ENCODE data around the gene SRP14. TPM values are rescaled to one million over a fixed set of nuclear protein-coding genes. Genes with fewer than 3 reads are reported as not detected.

Gene SRP14
- total RNA-seq, 1 donor from 2014 or later: 144 TPM

DNA sequence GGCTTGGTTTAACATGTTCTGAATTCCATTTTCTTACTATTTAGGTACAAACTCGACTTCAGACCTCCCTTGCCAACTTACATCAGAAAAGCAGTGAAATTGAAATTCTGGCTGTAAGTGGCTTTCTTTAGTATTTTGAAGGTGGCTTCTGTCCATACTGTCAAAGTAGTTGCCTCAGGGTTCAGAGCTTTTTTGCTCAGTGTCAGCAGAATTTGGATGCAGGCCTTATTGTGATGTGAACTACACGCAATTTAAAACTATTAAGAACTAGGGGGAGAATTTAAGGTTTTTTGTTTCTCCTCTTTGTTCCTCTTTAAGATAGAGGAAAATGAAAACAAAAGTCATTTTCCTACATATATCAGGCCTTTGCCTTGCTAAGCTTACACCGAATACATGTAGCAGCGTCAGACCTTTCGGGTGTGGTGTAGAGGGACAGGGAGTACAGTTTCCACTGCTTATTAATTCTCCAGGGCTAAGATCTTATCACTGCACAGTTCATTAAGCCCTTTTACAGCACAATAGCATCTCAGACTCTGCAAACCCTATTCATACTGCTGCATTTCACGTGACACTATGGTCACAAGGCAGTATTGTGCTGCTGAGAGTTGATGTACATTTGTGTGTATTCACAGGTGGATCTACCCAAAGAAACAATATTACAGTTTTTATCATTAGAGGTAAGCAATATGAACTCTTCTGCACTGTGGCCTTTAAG, 6.7 kb downstream of the SRP14 start:
- Mint-ChIP-seq H3K36me3 (ENCODE audit: low read depth) (peaks cover 37% of the 10 kb centered on the region), H3K9me3 (ENCODE audit: low read depth) (no peaks in the 10 kb centered on the region), H3K4me1 (ENCODE audit: low read depth) (peaks cover 11% of the 10 kb centered on the region), H3K27ac (ENCODE audit: unreplicated experiment) (no peak overlapping the region), H3K4me3 (ENCODE audit: unreplicated experiment) (no peak overlapping the region), H3K27me3 (ENCODE audit: low read depth) (no peaks in the 10 kb centered on the region)
- TF ChIP-seq, protein P1, sequence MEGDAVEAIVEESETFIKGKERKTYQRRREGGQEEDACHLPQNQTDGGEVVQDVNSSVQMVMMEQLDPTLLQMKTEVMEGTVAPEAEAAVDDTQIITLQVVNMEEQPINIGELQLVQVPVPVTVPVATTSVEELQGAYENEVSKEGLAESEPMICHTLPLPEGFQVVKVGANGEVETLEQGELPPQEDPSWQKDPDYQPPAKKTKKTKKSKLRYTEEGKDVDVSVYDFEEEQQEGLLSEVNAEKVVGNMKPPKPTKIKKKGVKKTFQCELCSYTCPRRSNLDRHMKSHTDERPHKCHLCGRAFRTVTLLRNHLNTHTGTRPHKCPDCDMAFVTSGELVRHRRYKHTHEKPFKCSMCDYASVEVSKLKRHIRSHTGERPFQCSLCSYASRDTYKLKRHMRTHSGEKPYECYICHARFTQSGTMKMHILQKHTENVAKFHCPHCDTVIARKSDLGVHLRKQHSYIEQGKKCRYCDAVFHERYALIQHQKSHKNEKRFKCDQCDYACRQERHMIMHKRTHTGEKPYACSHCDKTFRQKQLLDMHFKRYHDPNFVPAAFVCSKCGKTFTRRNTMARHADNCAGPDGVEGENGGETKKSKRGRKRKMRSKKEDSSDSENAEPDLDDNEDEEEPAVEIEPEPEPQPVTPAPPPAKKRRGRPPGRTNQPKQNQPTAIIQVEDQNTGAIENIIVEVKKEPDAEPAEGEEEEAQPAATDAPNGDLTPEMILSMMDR (IDR thresholded peaks at IDR 0.05): no peak
- DNase-seq (ENCODE audit: low spot score): no peak

DNA sequence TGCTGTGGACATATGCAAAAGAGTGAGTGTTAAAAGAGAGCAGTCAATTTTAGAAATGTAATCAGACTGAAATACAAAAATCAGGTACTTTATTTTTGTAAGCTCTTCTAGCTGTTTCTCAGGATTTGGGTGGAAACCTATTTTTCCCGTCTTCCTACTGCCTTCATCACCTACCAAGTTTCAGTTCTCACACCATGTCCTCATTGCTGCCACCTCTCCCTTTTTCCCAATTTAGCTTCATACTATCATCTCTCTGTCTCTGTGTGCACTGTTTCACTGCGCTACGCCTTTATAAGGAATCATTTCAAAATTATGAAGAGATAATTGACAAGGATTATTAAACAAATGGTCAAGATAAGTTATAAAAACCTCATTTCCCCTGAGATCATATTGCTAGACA, 7.7 kb downstream of the SRP14 start:
- Mint-ChIP-seq H3K4me3 (ENCODE audit: unreplicated experiment) (no peak overlapping the region), H3K27me3 (ENCODE audit: low read depth) (no peaks in the 10 kb centered on the region), H3K9me3 (ENCODE audit: low read depth) (no peaks in the 10 kb centered on the region), H3K4me1 (ENCODE audit: low read depth) (peaks cover 2% of the 10 kb centered on the region), H3K27ac (ENCODE audit: unreplicated experiment) (peak overlapping the region; percentile 9), H3K36me3 (ENCODE audit: low read depth) (peaks cover 36% of the 10 kb centered on the region)
- DNase-seq (ENCODE audit: low spot score): no peak
- TF ChIP-seq, protein P1 (IDR thresholded peaks at IDR 0.05): no peak

DNA sequence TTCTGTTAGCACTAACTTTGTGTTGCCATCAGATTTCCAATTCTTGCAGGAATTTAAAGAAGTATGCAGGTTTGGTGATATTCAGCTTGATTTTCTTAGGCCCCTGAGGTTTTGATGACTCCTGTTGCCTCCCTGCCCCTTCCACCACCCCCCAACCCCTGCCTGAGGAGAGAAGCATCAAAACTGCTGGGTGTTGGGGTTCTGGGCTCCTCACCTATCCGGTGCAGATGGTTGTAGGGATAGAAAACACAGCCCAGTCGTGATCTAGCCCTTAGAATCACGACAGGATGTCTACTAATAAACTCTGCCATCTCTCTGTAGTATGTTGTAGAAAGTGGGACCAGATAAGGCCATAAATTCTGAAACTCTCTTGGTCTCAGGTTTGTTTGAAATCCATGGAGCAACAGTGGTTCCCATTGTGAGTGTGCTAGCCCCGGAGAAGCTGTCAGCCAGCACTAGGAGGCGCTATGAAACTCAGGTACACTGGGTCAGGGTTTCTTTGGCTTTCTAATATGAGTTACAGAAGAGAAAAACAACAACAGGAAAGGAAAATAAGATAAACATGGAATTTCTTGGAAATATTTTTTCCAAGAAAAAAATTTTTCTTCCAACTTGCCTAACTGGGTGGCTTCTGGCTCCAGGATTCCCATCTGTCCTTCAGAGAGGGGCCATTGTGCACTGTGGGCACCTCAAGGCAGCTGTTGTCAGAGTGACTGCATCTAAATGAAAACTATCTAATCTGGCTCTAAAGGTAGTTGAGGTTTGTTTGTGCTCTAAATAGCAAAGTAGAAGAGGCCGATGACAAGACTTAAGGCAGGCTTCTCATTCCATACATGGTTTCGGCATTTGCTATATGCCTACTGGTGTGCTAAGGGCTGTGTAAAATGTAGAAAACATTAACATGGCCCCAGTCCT, 8.7 kb downstream of the SRP14 start:
- Mint-ChIP-seq H3K4me1 (ENCODE audit: low read depth) (no peaks in the 10 kb centered on the region), H3K27me3 (ENCODE audit: low read depth) (no peaks in the 10 kb centered on the region), H3K27ac (ENCODE audit: unreplicated experiment) (peak overlapping the region; percentile 33), H3K36me3 (ENCODE audit: low read depth) (peaks cover 33% of the 10 kb centered on the region), H3K4me3 (ENCODE audit: unreplicated experiment) (no peak overlapping the region), H3K9me3 (ENCODE audit: low read depth) (no peaks in the 10 kb centered on the region)
- DNase-seq (ENCODE audit: low spot score): no peak
- TF ChIP-seq, protein P1 (IDR thresholded peaks at IDR 0.05): peak; percentile 77

DNA sequence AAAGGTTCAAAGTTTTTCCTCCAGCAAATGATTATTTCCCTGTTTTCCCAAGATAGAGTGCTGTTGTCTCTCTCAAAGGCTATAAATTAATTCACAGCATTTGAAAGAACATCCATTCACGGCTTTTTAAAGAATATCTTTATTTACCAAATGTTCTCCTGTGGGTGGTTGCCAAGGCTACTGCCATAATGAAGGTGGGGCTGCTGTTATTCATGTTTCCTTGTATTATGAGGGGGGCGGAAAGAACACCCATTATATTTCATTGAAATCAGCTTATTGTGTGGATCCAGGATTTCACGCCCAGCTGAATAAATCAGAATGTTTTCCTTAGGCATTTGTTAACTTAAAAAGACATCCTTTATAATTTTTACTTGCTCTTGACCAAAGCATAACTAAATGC, 10.1 kb downstream of the SRP14 start:
- Mint-ChIP-seq H3K27ac (ENCODE audit: unreplicated experiment) (no peak overlapping the region), H3K4me1 (ENCODE audit: low read depth) (no peaks in the 10 kb centered on the region), H3K27me3 (ENCODE audit: low read depth) (no peaks in the 10 kb centered on the region), H3K9me3 (ENCODE audit: low read depth) (no peaks in the 10 kb centered on the region), H3K36me3 (ENCODE audit: low read depth) (peaks cover 34% of the 10 kb centered on the region), H3K4me3 (ENCODE audit: unreplicated experiment) (no peak overlapping the region)
- no peak for DNase-seq (ENCODE audit: low spot score)
- TF ChIP-seq, protein P1 (IDR thresholded peaks at IDR 0.05): no peak

DNA sequence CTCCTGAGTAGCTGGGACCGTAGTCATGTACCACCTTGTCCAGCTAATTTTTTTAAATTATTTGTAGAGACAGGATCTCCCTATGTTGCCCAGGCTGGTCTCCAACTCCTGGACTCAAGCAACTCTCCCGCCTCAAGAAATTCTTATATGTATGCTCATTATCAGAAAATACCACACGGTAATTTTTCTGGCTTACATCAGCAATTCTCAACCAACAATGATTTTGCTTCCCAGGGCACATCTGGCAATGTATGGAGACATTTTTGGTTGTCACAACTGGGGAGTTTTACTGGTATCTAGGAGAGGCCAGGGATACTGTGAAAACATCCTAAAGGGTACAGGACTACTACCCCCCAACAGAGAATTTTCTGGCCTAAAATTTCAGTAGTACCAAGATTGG, 10.8 kb downstream of the SRP14 start:
- TF ChIP-seq, protein P1 (IDR thresholded peaks at IDR 0.05): no peak
- Mint-ChIP-seq H3K36me3 (ENCODE audit: low read depth) (peaks cover 37% of the 10 kb centered on the region), H3K27me3 (ENCODE audit: low read depth) (no peaks in the 10 kb centered on the region), H3K27ac (ENCODE audit: unreplicated experiment) (peak overlapping the region; percentile 36), H3K4me3 (ENCODE audit: unreplicated experiment) (no peak overlapping the region), H3K4me1 (ENCODE audit: low read depth) (no peaks in the 10 kb centered on the region), H3K9me3 (ENCODE audit: low read depth) (no peaks in the 10 kb centered on the region)
- no peak for DNase-seq (ENCODE audit: low spot score)
